ENCODE data around the gene USP6NL. TPM values are rescaled to one million over a fixed set of nuclear protein-coding genes. Genes with fewer than 3 reads are reported as not detected.

USP6NL gene
- total and polyA plus RNA-seq, 3 donors from 2014 or later, result 50.4 to 64.9 (median 56.1) TPM

DNA sequence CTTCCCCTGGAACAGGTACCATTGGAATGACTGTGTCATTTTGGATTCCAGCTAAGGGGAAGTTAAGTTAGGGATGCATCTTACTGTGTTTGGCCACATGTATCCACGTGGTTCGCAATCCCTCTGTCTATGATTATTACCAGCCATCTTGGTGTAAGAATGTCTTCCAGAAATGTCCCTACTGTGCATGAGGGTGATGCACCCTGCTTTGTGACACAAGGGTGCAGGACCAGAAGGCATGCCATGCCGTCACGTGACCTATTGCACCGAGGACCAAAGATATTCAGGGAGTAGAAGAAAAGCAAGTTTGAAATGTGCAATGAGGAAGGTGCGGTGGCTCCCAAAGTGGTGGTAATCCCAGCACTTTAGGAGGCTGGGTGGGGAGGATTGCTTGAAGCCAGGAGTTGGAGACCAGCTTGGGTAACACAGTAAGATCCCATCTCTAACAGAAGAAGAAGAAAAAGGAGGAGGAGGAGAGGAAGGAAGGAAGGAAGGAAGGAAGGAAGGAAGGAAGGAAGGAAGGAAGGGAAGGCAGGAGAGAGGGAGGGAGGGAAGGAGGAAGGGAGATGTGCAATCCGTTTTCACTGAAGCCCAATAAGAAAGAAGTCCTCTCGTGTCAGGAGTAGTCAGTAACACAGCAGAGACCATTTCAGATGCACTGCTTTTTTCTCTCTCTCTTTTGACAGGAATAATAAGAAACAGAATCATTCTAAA lies 42.5 kb upstream of the USP6NL start:
- Histone ChIP-seq H3K27me3 (no peaks in the 10 kb centered on the region), H3K4me1 (peaks cover 8% of the 10 kb centered on the region), H3K27ac (no peak overlapping the region), H3K9me3 (no peaks in the 10 kb centered on the region), H3K36me3 (ENCODE audit: low read depth, missing control alignments) (no peaks in the 10 kb centered on the region), H3K4me3 (no peak overlapping the region)
- intact Hi-C loops (cut with DNase I; ENCODE audit: low total_unique reads), result no loop called here
- TF ChIP-seq POLR2A (IDR thresholded peaks at IDR 0.05), result no peak
- TF ChIP-seq, protein P1, sequence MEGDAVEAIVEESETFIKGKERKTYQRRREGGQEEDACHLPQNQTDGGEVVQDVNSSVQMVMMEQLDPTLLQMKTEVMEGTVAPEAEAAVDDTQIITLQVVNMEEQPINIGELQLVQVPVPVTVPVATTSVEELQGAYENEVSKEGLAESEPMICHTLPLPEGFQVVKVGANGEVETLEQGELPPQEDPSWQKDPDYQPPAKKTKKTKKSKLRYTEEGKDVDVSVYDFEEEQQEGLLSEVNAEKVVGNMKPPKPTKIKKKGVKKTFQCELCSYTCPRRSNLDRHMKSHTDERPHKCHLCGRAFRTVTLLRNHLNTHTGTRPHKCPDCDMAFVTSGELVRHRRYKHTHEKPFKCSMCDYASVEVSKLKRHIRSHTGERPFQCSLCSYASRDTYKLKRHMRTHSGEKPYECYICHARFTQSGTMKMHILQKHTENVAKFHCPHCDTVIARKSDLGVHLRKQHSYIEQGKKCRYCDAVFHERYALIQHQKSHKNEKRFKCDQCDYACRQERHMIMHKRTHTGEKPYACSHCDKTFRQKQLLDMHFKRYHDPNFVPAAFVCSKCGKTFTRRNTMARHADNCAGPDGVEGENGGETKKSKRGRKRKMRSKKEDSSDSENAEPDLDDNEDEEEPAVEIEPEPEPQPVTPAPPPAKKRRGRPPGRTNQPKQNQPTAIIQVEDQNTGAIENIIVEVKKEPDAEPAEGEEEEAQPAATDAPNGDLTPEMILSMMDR (IDR thresholded peaks at IDR 0.05), result no peak
- 82 to 83% methylated on average over 8 of the region's 8 CpGs for WGBS, 2 donors
- no peak for DNase-seq

DNA sequence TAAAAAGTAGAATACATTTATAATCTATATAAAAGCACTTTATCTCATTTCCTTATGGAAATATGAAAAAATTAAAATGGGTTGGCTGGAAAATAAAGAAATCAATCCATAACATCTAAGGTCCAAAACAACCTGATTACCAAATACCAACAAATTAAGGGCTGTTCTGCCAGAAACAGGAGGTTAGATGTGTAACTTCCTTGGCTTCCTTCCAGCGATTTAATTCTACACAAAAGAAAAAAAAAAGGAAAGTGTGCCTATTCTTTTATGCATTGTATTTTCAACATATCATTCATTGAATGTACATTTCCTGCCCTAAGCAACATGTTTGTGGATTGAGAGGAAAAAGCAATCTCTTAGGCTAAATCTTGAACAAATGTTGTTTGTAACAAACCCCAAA lies 36.2 kb upstream of the USP6NL start:
- no peak overlapping the region for H3K4me3 ChIP-seq
- DNase-seq, result no peak
- TF ChIP-seq, protein P1 (IDR thresholded peaks at IDR 0.05), result no peak
- no peak for TF ChIP-seq POLR2A (IDR thresholded peaks at IDR 0.05)
- intact Hi-C loops (cut with DNase I; ENCODE audit: low total_unique reads), result no loop called here
- H3K9me3 ChIP-seq, result no peaks in the 10 kb centered on the region
- no peaks in the 10 kb centered on the region for H3K36me3 ChIP-seq (ENCODE audit: low read depth, missing control alignments)
- no peak overlapping the region for H3K27ac ChIP-seq
- H3K4me1 ChIP-seq, result no peaks in the 10 kb centered on the region
- WGBS, 2 donors, result 60 to 67% methylated on average over 1 of the region's 1 CpG
- no peaks in the 10 kb centered on the region for H3K27me3 ChIP-seq

DNA sequence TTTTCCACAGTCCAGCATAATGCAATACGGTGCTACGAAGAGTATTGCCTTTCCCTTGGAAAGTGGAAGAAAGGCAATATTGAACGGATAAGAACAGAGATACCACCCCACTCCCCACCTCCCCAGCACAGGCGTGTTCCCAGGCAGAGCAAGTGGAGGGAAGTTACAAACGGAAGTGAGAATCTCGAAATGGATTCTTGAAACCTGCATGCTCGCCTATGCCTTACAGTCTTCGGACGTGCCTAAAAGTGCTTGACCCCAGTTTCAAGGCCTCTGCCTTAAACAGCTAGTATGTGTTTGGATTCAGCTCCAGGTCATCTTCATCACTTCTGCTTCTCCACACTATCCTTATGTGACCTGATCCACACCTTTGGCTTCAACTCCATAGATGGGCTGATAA lies 35.0 kb upstream of the USP6NL start:
- no peak for DNase-seq
- no peak for TF ChIP-seq POLR2A (IDR thresholded peaks at IDR 0.05)
- TF ChIP-seq, protein P1 (IDR thresholded peaks at IDR 0.05), result no peak
- no peak overlapping the region for H3K27ac ChIP-seq
- intact Hi-C loops (cut with DNase I; ENCODE audit: low total_unique reads), result no loop called here
- H3K9me3 ChIP-seq, result no peaks in the 10 kb centered on the region
- H3K27me3 ChIP-seq, result no peaks in the 10 kb centered on the region
- H3K4me3 ChIP-seq, result no peak overlapping the region
- WGBS, 2 donors, result 80 to 86% methylated on average over 9 of the region's 9 CpGs
- H3K4me1 ChIP-seq, result no peaks in the 10 kb centered on the region
- no peaks in the 10 kb centered on the region for H3K36me3 ChIP-seq (ENCODE audit: low read depth, missing control alignments)

DNA sequence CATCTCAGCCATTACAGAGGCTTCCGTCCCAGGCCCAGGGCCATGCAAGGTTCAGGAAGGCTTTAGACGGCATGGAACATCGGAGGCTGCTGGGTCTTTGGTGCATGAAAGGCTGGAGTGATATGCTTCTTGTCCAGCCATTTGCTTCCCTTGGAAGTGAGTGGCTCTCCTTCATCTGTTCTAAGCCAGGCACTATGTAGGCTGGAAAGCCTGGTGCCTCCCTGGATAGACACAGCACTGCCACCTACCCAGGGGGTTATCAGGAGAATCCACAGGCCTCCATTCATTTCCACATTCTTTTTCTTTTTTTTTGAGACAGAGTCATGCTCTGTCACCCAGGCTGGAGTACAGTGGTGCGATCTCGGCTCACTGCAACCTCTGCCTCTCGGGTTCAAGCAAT lies 31.6 kb upstream of the USP6NL start:
- Histone ChIP-seq H3K4me3 (no peak overlapping the region), H3K4me1 (no peaks in the 10 kb centered on the region), H3K36me3 (ENCODE audit: low read depth, missing control alignments) (no peaks in the 10 kb centered on the region), H3K9me3 (no peaks in the 10 kb centered on the region), H3K27me3 (no peaks in the 10 kb centered on the region), H3K27ac (no peak overlapping the region)
- no peak for DNase-seq
- intact Hi-C loops (cut with DNase I; ENCODE audit: low total_unique reads), result no loop called here
- TF ChIP-seq, protein P1 (IDR thresholded peaks at IDR 0.05), result no peak
- no peak for TF ChIP-seq POLR2A (IDR thresholded peaks at IDR 0.05)
- 87 to 91% methylated on average over 6 of the region's 6 CpGs for WGBS, 2 donors

DNA sequence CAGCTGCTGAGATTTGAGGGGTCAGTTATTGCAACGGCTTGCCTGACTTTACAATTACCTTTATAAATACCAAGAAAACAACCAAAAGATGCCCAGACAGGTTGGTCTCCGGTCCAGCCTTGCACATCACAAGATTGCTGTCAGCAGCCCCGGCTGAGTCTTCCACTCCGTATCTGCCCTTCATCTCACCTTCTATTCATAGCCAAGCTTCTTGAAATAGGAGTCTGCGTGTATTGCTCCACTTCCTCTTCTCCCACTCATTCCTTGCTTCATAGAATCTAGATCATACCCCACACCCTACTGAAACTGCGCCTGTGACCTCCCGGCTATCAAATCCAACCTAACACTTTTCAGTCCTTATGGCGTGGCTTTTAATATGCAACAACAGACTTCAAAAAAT lies 31.1 kb upstream of the USP6NL start:
- H3K36me3 ChIP-seq (ENCODE audit: low read depth, missing control alignments), result no peaks in the 10 kb centered on the region
- intact Hi-C loops (cut with DNase I; ENCODE audit: low total_unique reads), result no loop called here
- H3K27ac ChIP-seq, result no peak overlapping the region
- TF ChIP-seq, protein P1 (IDR thresholded peaks at IDR 0.05), result no peak
- TF ChIP-seq POLR2A (IDR thresholded peaks at IDR 0.05), result no peak
- 82 to 83% methylated on average over 8 of the region's 8 CpGs for WGBS, 2 donors
- H3K27me3 ChIP-seq, result no peaks in the 10 kb centered on the region
- DNase-seq, result no peak
- no peaks in the 10 kb centered on the region for H3K4me1 ChIP-seq
- H3K9me3 ChIP-seq, result no peaks in the 10 kb centered on the region
- H3K4me3 ChIP-seq, result no peak overlapping the region

Data from testis (tissue), 3 donors.